ENCODE results near the gene ARID1B. TPM values are rescaled to one million over a fixed set of nuclear protein-coding genes. Genes with fewer than 3 reads are reported as not detected.
A peak's percentile ranks its signal among the peaks of the same experiment; 100 is the strongest.

Gene ARID1B
- total and polyA plus RNA-seq, 10 of the 15 experiments (the other 5 are each of a cell fraction or from before 2014, with no cell fraction given) = 24.7 to 133 (median 54.6) TPM

- no peak for TF ChIP-seq REST (IDR thresholded peaks at IDR 0.05; ENCODE audit: low read depth, low read length)
- TF ChIP-seq CEBPZ (IDR thresholded peaks at IDR 0.05; ENCODE audit: low read depth, low read length) = no peak
Observed at GRCh38 chr6:156873654-156874380, 96.6 kb downstream of the ARID1B start (continued).

DNA sequence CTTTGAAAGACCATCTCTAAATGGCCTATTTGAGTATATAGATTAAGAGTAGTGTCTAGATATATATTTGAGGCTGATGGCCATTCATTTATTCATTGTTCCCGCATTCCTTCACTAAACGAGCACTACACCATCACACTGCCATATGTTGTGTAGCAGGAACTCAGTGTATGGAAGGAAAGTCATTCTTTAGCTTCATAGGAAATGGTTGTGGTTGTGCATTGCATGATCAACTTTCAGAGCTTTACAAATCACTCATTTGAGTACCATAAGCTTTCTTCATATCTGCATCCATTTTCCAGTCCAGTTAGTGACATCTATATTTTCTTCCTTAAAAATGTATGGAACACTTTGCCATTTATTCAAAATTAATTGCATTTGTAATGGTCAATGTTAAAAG lies 97.9 kb downstream of the ARID1B start:
- peaks cover 94% of the 10 kb centered on the region for H3K79me2 ChIP-seq (ENCODE audit: control insufficient read depth, insufficient read depth, low read length)
- ATAC-seq (peak; percentile 27; the same call in 1 of the 3 replicates), DNase-seq (ENCODE audit: low read depth, low spot score) (no peak), FAIRE-seq (no peak)
- ChIA-PET RAD21 (ENCODE audit: unreplicated experiment) (interaction anchor here (1.2 kb wide), 1 partner anchor 154 kb away, joined by 3 read pairs; no protein-coding TSS in a partner anchor), SMC1A (ENCODE audit: uncharacterized antibody, unreplicated experiment) (interaction anchor here (0.9 to 2.8 kb wide), 7 partner anchors 9 to 99 kb away, joined by 3 to 12 read pairs (median 4); no protein-coding TSS in a partner anchor), CTCF (interaction anchor here (1.1 to 2.0 kb wide), 6 partner anchors 8 to 148 kb away, joined by 3 to 6 read pairs (median 4); no protein-coding TSS in a partner anchor), POLR2A (interaction anchor here (0.6 kb wide), 4 partner anchors 22 to 400 kb away, joined by 3 to 5 read pairs (median 3); no protein-coding TSS in a partner anchor)
- no peaks in the 10 kb centered on the region for H3K4me1 ChIP-seq (ENCODE audit: control insufficient read depth, insufficient read depth, low read length)
- intact Hi-C loops (cut with micrococcal nuclease; ENCODE audit: unreplicated experiment) = loop anchor here (10.0 kb wide), 1 partner anchor 310 kb away; no protein-coding TSS in a partner anchor
- H3K9ac ChIP-seq (ENCODE audit: control insufficient read depth, insufficient read depth, low read length) = no peak overlapping the region
- H3K27ac ChIP-seq (ENCODE audit: control insufficient read depth, insufficient read depth) = no peak overlapping the region
- peaks cover 15% of the 10 kb centered on the region for H4K20me1 ChIP-seq (ENCODE audit: control insufficient read depth, insufficient read depth)
- in situ Hi-C loops (cut with MboI) = no loop called here
- H3K9me3 ChIP-seq (replicated peaks; ENCODE audit: control insufficient read depth, insufficient read depth, low read length) = no peaks in the 10 kb centered on the region
- no peak overlapping the region for H3K4me3 ChIP-seq
- H3K36me3 ChIP-seq (ENCODE audit: control insufficient read depth in 2 of 2, insufficient read depth in 2 of 2, low read length in 1 of 2) = peaks cover 4 to 6% of the 10 kb centered on the region in 2 experiments
- no TSS peak for BruUV-seq (replicated peaks)
- TF ChIP-seq RUNX3 (IDR thresholded peaks at IDR 0.05; ENCODE audit: low read length) = peak; percentile 31; the same call in 1 of the 2 replicates
- no peak for TF ChIP-seq SMAD1 (IDR thresholded peaks at IDR 0.05; ENCODE audit: low read depth, partially characterized antibody)
- H2AFZ ChIP-seq (ENCODE audit: control insufficient read depth, low read depth, low read length) = no peak overlapping the region
- H3K27me3 ChIP-seq (replicated peaks in 1 of 2; ENCODE audit: control insufficient read depth in 2 of 2, insufficient read depth in 2 of 2, low read length in 1 of 2) = no peaks in the 10 kb centered on the region
- H3K4me2 ChIP-seq (ENCODE audit: control insufficient read depth, insufficient read depth) = no peak overlapping the region
- 50% methylated on average over 2 of the region's 2 CpGs for WGBS (ENCODE audit: insufficient coverage, insufficient replicate concordance, low lambda C conversion rate, missing lambda C conversion rate)

All from GM12878 (cell line).